SK-N-SH (cell line): Measurements from ENCODE around the gene RCOR2. TPM values are rescaled to one million over a fixed set of nuclear protein-coding genes. Genes with fewer than 3 reads are reported as not detected.

Source experiments
- CTCF ChIA-PET: fragments of 300-600, 350-600 bp; formaldehyde crosslinking; extraction: SDS; loops from one replicate; lab custom pipeline; 2021; lab: Yijun Ruan, JAX
- POLR2A ChIA-PET: fragments of 350-600 bp; sonication (Branson Sonifier 250); formaldehyde crosslinking; extraction: SDS; loops from one replicate; lab custom pipeline; 2020; ENCODE audit warnings: antibody characterized with exemption, inconsistent platforms; lab: Yijun Ruan, JAX
- DNase-seq: peaks from one replicate; pipeline ENCODE4 v3.0.0; 2012
- H2AFZ ChIP-seq: fragments of 200-600 bp; sonication (generic); 2 replicates; pipeline ENCODE4 v1.8.1; 2016; ENCODE audit warnings: antibody characterized with exemption, mild to moderate bottlenecking, low read depth
- H3F3A ChIP-seq: fragments of 200-600 bp; sonication (generic); replicated peaks from 2 replicates; pipeline ENCODE3; 2016; ENCODE audit warnings: antibody characterized with exemption, mild to moderate bottlenecking; ENCODE audit not compliant: insufficient read depth
- H3K27ac ChIP-seq, 2 experiments: fragments of 200-500 bp in 1 of 2; fragments of 200-600 bp in 1 of 2; sonication (Bioruptor generic) in 1 of 2; sonication (generic), shearing (Covaris generic) in 1 of 2; 2 replicates each; pipeline versions ENCODE4 v1.5.1 to v1.6.1; 2014 to 2016; ENCODE audit warnings: low read depth in 2 of 2, inconsistent platforms in 1 of 2, low read length in 1 of 2, mild to moderate bottlenecking in 1 of 2, mixed read lengths in 1 of 2
- H3K27me3 ChIP-seq: fragments of 200-600 bp; sonication (generic), shearing (Covaris generic); 2 replicates; pipeline ENCODE4 v1.6.1; 2016; ENCODE audit warnings: mixed run types; ENCODE audit not compliant: insufficient read depth
- H3K36me3 ChIP-seq, 2 experiments: fragments of 200-500 bp in 1 of 2; fragments of 200-600 bp in 1 of 2; sonication (Bioruptor generic) in 1 of 2; sonication (generic) in 1 of 2; replicated peaks in 1 of 2; 2 replicates each; pipeline versions ENCODE3 to v1.5.1; 2014 to 2016; ENCODE audit warnings: low read length in 1 of 2, mild to moderate bottlenecking in 1 of 2; ENCODE audit not compliant: insufficient read depth in 2 of 2, control insufficient read depth in 1 of 2
- H3K4me1 ChIP-seq, 2 experiments: fragments of 200-500 bp in 1 of 2; fragments of 200-600 bp in 1 of 2; sonication (Bioruptor generic) in 1 of 2; sonication (generic), shearing (Covaris generic) in 1 of 2; 2 replicates each; pipeline versions ENCODE4 v1.5.1 to v1.6.1; 2014 to 2016; ENCODE audit warnings: low read depth in 1 of 2, low read length in 1 of 2, mixed run types in 1 of 2; ENCODE audit not compliant: insufficient read depth in 2 of 2, control insufficient read depth in 1 of 2
- H3K4me2 ChIP-seq: fragments of 200-600 bp; sonication (generic), shearing (Covaris generic); 2 replicates; pipeline ENCODE4 v1.6.1; 2017; ENCODE audit warnings: mixed run types
- H3K4me3 ChIP-seq, 2 experiments: fragments of 200-500 bp in 1 of 2; fragments of 200-600 bp in 1 of 2; sonication (Bioruptor generic) in 1 of 2; sonication (generic), shearing (Covaris generic) in 1 of 2; 2 replicates each; pipeline versions ENCODE4 v1.5.1 to v1.8.1; 2014 to 2016; ENCODE audit warnings: low read depth in 2 of 2, inconsistent platforms in 1 of 2, low read length in 1 of 2, mild to moderate bottlenecking in 1 of 2, mixed read lengths in 1 of 2, moderate library complexity in 1 of 2
- H3K79me2 ChIP-seq: fragments of 200-600 bp; sonication (generic); 2 replicates; pipeline ENCODE4 v1.8.1; 2017; ENCODE audit warnings: mild to moderate bottlenecking; ENCODE audit not compliant: insufficient read depth
- H3K9ac ChIP-seq: fragments of 200-600 bp; sonication (generic); 2 replicates; pipeline ENCODE4 v1.6.1; 2017; ENCODE audit warnings: mixed run types
- H3K9me2 ChIP-seq: fragments of 200-600 bp; sonication (generic); 2 replicates; pipeline ENCODE4 v1.6.1; 2017; ENCODE audit warnings: mixed run types
- H3K9me3 ChIP-seq: fragments of 200-600 bp; sonication (generic); 2 replicates; pipeline ENCODE4 v1.6.1; 2017; ENCODE audit warnings: mixed run types, mild to moderate bottlenecking, moderate library complexity
- H4K20me1 ChIP-seq: fragments of 200-600 bp; sonication (generic); 2 replicates; pipeline ENCODE4 v1.6.1; 2017; ENCODE audit warnings: mild to moderate bottlenecking, mixed run types; ENCODE audit not compliant: insufficient read depth
- CHD2 ChIP-seq: fragments of 150-350 bp; IDR thresholded peaks from 2 replicates; pipeline ENCODE4 v1.6.1; 2018; ENCODE audit warnings: low read length; ENCODE audit not compliant: partially characterized antibody
- ELF1 ChIP-seq: IDR thresholded peaks from 2 replicates; pipeline ENCODE4 v1.4.0; 2012
- FOXJ3 ChIP-seq: sonication (generic); formaldehyde crosslinking; IDR thresholded peaks from 2 replicates; pipeline ENCODE4 v1.5.1; 2020; ENCODE audit warnings: mild to moderate bottlenecking, missing genetic modification reagents
- GABPA ChIP-seq: IDR thresholded peaks from 2 replicates; pipeline ENCODE4 v1.4.0; 2012; ENCODE audit warnings: low read depth, mild to moderate bottlenecking
- GATA2 ChIP-seq: sonication (generic); formaldehyde crosslinking; IDR thresholded peaks from 2 replicates; pipeline ENCODE4 v1.5.0; 2020; ENCODE audit warnings: mild to moderate bottlenecking, missing genetic modification reagents
- MXI1 ChIP-seq: IDR thresholded peaks from 2 replicates; pipeline ENCODE4 v1.6.1; 2012; ENCODE audit warnings: mild to moderate bottlenecking, low read depth, low read length, improper control_type of control experiment
- NRF1 ChIP-seq: IDR thresholded peaks from 2 replicates; pipeline ENCODE4 v1.6.1; 2012; ENCODE audit warnings: low read depth, mild to moderate bottlenecking, low read length
- POLR2AphosphoS5 ChIP-seq: IDR thresholded peaks from 2 replicates; pipeline ENCODE4 v1.6.1; 2012; ENCODE audit warnings: low read depth, low read length
- RAD21 ChIP-seq: IDR thresholded peaks from 2 replicates; pipeline ENCODE4 v1.6.1; 2012; ENCODE audit warnings: mild to moderate bottlenecking, low read length
- RCOR1 ChIP-seq: fragments of 150-350 bp; IDR thresholded peaks from 2 replicates; pipeline ENCODE4 v1.6.1; 2017; ENCODE audit warnings: antibody characterized with exemption, low read length
- RXRA ChIP-seq: IDR thresholded peaks from 2 replicates; pipeline ENCODE4 v1.4.0; 2012; ENCODE audit warnings: low read depth, mild to moderate bottlenecking, borderline replicate concordance
- SIN3A ChIP-seq: IDR thresholded peaks from 2 replicates; pipeline ENCODE4 v1.6.1; 2012; ENCODE audit warnings: low read depth, mild to moderate bottlenecking, low read length, moderate library complexity, borderline replicate concordance
- SMC3 ChIP-seq: IDR thresholded peaks from 2 replicates; pipeline ENCODE4 v1.6.1; 2012; ENCODE audit warnings: low read depth, low read length, improper control_type of control experiment
- TAF1 ChIP-seq: IDR thresholded peaks from 2 replicates; pipeline ENCODE4 v1.6.1; 2012; ENCODE audit warnings: low read depth, mild to moderate bottlenecking, low read length, moderate library complexity, borderline replicate concordance
- TCF12 ChIP-seq: IDR thresholded peaks from 2 replicates; pipeline ENCODE4 v1.4.0; 2012
- TEAD4 ChIP-seq: IDR thresholded peaks from 2 replicates; pipeline ENCODE4 v1.4.0; 2012; ENCODE audit warnings: mild to moderate bottlenecking, borderline replicate concordance; ENCODE audit not compliant: insufficient read depth
- YY1 ChIP-seq: IDR thresholded peaks from 2 replicates; pipeline ENCODE4 v1.4.0; 2012; ENCODE audit warnings: low read depth, mild to moderate bottlenecking
- WGBS: methylation state at CpG from one replicate; pipeline ENCODE4 v1.1.6; 2017; ENCODE audit warnings: low lambda C conversion rate; 5-methylcytosine and 5-hydroxymethylcytosine counted together
- polyA plus RNA-seq, 3 experiments: library from polyadenylated mRNA; depleted of rRNA; stranded (reverse); fragments of >200 nt; gene quantifications; 2 replicates each; pipeline ENCODE4 v1.2.3, GENCODE V29; 2012
- TF ChIP-seq, protein P1 (sequence below): IDR thresholded peaks from 2 replicates; pipeline ENCODE4 v1.4.0; 2012; ENCODE audit warnings: low read depth, borderline replicate concordance
- TF ChIP-seq, protein P2 (sequence below): IDR thresholded peaks from 2 replicates; pipeline ENCODE4; 2012

RCOR2 gene
- polyA plus RNA-seq, 1 of the 3 experiments (the other 2 are of a cell fraction) = 1.1 TPM

DNA sequence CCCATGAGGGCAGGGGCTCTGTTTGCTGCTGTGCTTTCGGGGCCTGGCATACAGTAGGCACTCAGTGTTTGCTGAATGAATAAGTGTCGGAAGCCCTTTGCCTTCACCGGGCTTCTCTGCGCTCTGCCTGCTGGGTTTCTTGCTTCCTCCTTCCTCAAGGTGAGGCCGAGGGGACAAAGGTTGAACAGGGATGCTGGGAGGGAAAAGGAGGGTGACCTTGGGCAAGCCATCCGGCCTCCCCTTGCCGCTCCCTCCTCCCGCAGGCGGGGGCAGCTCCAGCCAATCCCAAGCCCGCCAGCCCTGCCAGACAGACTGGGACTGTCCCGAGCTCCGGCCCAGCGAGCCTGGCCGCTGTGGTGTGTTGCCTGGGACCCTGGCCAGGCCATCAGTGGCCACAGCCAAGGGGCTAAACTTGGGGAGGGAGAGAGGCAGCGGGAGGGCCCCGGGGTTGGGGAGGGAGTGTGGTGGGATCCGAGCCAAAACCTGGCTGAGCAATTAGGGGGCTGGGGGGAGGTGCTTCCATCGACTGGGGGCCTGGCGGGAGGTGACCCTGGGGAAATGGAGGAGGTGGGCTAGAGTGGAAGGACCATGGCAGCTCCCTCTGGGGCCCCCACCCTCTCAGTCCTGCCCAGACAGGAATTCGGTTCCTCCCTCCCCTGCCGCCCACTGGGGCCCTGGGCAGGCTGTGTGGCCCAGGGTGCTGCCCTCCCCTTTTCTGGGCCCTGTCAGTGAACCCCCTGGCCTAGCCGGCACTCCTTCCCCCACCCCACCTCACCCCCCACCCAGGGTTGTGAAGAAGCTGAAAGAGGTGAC lies 3.4 kb upstream of the RCOR2 start:
- H3K9me3 ChIP-seq = no peaks in the 10 kb centered on the region
- CTCF ChIA-PET = interaction anchor here (0.9 to 1.5 kb wide), 8 partner anchors 11 to 229 kb away, joined by 3 to 4 read pairs (median 3); partner anchors contain the start of gene NAA40
- DNase-seq = peak; percentile 62
- H3F3A ChIP-seq = no peaks in the 10 kb centered on the region
- H3K27ac ChIP-seq = peak overlapping the region in 1 of 2 experiments; percentile 36; a peak in 1 of 4 replicates
- no peaks in the 10 kb centered on the region for H3K36me3 ChIP-seq
- H3K4me2 ChIP-seq = no peak overlapping the region
- H3K9me2 ChIP-seq = no peaks in the 10 kb centered on the region
- no peak overlapping the region for H2AFZ ChIP-seq
- POLR2A ChIA-PET = interaction anchor here (0.6 kb wide), 1 partner anchor 11 kb away, joined by 4 read pairs; no protein-coding TSS in a partner anchor
- H3K9ac ChIP-seq = no peak overlapping the region
- peaks cover 4 to 35% of the 10 kb centered on the region in 2 experiments; a peak in 3 of 4 replicates for H3K4me1 ChIP-seq
- 74% methylated on average over 15 of the region's 22 CpGs for WGBS
- no peaks in the 10 kb centered on the region for H3K79me2 ChIP-seq
- no peak overlapping the region for H3K4me3 ChIP-seq
- no peaks in the 10 kb centered on the region for H3K27me3 ChIP-seq
- TF ChIP-seq, protein P1, sequence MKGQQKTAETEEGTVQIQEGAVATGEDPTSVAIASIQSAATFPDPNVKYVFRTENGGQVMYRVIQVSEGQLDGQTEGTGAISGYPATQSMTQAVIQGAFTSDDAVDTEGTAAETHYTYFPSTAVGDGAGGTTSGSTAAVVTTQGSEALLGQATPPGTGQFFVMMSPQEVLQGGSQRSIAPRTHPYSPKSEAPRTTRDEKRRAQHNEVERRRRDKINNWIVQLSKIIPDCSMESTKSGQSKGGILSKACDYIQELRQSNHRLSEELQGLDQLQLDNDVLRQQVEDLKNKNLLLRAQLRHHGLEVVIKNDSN = no peak
- TF ChIP-seq CHD2 (no peak), RAD21 (no peak), GATA2 (CRISPR knock-in tag) (no peak), POLR2AphosphoS5 (no peak), MXI1 (no peak), ELF1 (no peak), GABPA (no peak), YY1 (no peak)
- TF ChIP-seq, protein P2, sequence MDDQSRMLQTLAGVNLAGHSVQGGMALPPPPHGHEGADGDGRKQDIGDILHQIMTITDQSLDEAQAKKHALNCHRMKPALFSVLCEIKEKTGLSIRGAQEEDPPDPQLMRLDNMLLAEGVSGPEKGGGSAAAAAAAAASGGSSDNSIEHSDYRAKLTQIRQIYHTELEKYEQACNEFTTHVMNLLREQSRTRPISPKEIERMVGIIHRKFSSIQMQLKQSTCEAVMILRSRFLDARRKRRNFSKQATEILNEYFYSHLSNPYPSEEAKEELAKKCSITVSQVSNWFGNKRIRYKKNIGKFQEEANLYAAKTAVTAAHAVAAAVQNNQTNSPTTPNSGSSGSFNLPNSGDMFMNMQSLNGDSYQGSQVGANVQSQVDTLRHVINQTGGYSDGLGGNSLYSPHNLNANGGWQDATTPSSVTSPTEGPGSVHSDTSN = no peak
- no peaks in the 10 kb centered on the region for H4K20me1 ChIP-seq

- no peaks in the 10 kb centered on the region for H3K9me2 ChIP-seq
- no peaks in the 10 kb centered on the region for H3K79me2 ChIP-seq
- H3K9me3 ChIP-seq = no peaks in the 10 kb centered on the region
- ChIA-PET POLR2A (no interaction called here), CTCF (interaction anchor here (0.9 to 1.5 kb wide), 8 partner anchors 12 to 230 kb away, joined by 3 to 4 read pairs (median 3); partner anchors contain the start of gene NAA40)
- peak overlapping the region in 1 of 2 experiments; percentile 98; a peak in 2 of 4 replicates for H3K27ac ChIP-seq
- H3K9ac ChIP-seq = no peak overlapping the region
- H3K4me3 ChIP-seq = no peak overlapping the region
- no peaks in the 10 kb centered on the region for H3F3A ChIP-seq
- TF ChIP-seq SMC3 = no peak
- no peak for TF ChIP-seq NRF1
- no peak for TF ChIP-seq RCOR1
- TF ChIP-seq RXRA = no peak
- TF ChIP-seq YY1 = no peak
- no peak for TF ChIP-seq TCF12
- no peak for TF ChIP-seq SIN3A
- TF ChIP-seq FOXJ3 = no peak
- TF ChIP-seq TAF1 = no peak
- TF ChIP-seq TEAD4 = no peak
- TF ChIP-seq POLR2AphosphoS5 = no peak
- peaks cover 4 to 43% of the 10 kb centered on the region in 2 experiments; a peak in 3 of 4 replicates for H3K4me1 ChIP-seq
- no peaks in the 10 kb centered on the region for H4K20me1 ChIP-seq
- peak; percentile 55 for DNase-seq
- H2AFZ ChIP-seq = no peak overlapping the region
- no peaks in the 10 kb centered on the region for H3K36me3 ChIP-seq
- H3K27me3 ChIP-seq = no peaks in the 10 kb centered on the region
- H3K4me2 ChIP-seq = no peak overlapping the region
- WGBS = 77% methylated on average over 26 of the region's 41 CpGs
Measured at GRCh38 chr11:63919267-63920125, 2.5 kb upstream of the RCOR2 start.
